Transverse colon (tissue), 4 donors: ENCODE data around the gene MAGI2.

ENCODE experiments used
- POLR2A ChIP-seq: fragments of 450-650 bp; IDR thresholded peaks from one replicate; pipeline ENCODE4 v1.6.1; 2016; ENCODE audit warnings: antibody characterized with exemption, mild to moderate bottlenecking, moderate library complexity
- POLR2AphosphoS5 ChIP-seq, 3 donors: sonication (generic); formaldehyde crosslinking; IDR thresholded peaks; one replicate each; pipeline ENCODE4 v1.6.1; 2016; ENCODE audit warnings: antibody characterized with exemption in 3 of 3
- TF ChIP-seq, protein P1 (sequence below), 5 experiments: fragments of 200-600 bp in 3 of 5; fragments of 450-650 bp in 2 of 5; sonication (generic) in 3 of 5; IDR thresholded peaks; 1 replicate in 2 of 5; 2 replicates in 3 of 5; pipeline ENCODE4 v1.5.1; 2016 to 2017; ENCODE audit warnings: antibody characterized with exemption in 5 of 5, inconsistent platforms in 3 of 5, mild to moderate bottlenecking in 2 of 5, moderate library complexity in 1 of 5

DNA sequence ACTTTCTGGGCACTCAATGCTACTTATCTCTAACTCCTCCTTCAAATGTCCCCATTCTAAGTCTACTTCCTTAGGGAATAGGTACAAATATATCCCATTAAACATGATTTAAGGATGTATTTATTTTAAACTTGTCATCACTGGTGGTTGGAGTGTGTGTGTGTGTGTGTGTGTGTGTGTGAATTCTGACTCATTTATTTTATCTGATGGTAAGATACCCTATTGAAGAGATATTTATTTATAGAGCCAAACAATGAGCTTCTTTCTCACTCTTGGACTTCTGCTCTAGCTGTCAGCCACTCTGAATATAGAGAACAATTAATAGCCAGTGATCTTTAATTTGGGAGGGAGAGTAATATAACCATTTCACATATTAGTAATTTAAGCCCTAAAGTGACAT, 17.8 kb upstream of the MAGI2 start:
- TF ChIP-seq, protein P1, sequence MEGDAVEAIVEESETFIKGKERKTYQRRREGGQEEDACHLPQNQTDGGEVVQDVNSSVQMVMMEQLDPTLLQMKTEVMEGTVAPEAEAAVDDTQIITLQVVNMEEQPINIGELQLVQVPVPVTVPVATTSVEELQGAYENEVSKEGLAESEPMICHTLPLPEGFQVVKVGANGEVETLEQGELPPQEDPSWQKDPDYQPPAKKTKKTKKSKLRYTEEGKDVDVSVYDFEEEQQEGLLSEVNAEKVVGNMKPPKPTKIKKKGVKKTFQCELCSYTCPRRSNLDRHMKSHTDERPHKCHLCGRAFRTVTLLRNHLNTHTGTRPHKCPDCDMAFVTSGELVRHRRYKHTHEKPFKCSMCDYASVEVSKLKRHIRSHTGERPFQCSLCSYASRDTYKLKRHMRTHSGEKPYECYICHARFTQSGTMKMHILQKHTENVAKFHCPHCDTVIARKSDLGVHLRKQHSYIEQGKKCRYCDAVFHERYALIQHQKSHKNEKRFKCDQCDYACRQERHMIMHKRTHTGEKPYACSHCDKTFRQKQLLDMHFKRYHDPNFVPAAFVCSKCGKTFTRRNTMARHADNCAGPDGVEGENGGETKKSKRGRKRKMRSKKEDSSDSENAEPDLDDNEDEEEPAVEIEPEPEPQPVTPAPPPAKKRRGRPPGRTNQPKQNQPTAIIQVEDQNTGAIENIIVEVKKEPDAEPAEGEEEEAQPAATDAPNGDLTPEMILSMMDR (IDR thresholded peaks at IDR 0.05), result no peak
- no peak for TF ChIP-seq POLR2AphosphoS5 (IDR thresholded peaks at IDR 0.05)
- TF ChIP-seq POLR2A, result no peak
